NCI-H1092 (cell line): Measurements from ENCODE around the gene RENBP.

Source experiments
- DNase-seq: peaks from one replicate; lab custom pipeline; 2025; lab: John Stamatoyannopoulos, UW

Gene RENBP

DNA sequence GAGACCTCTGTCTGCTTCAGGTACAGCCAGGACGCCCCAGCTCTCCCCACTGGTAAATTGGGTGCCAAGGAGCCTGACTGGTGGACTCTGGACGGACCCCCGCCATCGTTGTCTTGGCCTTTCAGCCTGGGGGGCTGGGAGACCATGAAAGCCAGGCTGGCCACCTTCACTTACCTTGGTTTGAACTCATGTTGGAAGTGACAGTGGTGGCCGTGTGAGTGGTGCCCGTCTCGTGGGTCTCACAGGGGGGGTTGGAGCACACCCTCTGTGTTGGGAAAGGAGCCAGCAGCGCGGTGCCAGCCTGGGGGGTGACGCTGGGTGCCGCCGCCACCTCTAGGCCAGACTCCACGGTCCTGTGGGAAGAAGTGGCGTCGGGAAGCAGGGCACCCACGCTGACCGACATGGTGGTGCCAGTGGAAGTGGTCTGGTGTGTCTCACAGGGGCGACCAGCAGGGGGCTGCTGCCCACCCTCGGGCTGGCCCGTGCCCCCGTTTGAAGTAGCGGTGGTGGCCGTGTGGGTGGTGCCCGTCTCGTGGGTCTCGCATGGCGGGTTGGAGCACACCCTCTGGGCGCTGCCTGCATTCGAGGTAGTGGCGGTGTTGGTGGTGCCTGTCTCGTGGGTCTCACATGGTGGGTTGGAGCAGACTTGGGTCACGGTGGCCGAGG lies 9.6 kb upstream of the RENBP start:
- DNase-seq: no peak

DNA sequence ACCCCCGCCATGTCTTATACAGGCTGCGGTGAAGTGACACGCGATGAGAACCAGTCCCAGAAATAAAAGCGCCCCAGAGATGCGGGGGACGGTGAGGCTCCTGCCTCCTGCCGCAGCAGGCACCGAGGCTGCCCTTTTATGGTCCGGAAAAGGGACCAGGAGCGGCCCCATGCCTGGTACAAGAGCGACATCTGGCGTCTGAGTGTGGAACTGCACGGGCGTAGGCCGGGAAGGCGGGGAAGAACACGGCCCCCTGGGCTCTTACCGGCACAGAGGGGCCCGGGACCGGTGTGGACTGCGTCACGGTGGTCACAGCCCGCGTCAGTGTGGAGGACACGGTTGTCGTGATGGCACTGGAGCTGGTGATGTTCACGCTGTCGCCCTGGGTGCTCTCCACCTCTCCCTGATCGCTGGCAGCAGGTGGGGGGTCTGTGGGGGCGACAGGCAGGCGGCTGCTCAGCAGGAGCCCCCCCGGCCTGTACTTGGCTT lies 8.9 kb upstream of the RENBP start:
- peak; percentile 47 for DNase-seq

DNA sequence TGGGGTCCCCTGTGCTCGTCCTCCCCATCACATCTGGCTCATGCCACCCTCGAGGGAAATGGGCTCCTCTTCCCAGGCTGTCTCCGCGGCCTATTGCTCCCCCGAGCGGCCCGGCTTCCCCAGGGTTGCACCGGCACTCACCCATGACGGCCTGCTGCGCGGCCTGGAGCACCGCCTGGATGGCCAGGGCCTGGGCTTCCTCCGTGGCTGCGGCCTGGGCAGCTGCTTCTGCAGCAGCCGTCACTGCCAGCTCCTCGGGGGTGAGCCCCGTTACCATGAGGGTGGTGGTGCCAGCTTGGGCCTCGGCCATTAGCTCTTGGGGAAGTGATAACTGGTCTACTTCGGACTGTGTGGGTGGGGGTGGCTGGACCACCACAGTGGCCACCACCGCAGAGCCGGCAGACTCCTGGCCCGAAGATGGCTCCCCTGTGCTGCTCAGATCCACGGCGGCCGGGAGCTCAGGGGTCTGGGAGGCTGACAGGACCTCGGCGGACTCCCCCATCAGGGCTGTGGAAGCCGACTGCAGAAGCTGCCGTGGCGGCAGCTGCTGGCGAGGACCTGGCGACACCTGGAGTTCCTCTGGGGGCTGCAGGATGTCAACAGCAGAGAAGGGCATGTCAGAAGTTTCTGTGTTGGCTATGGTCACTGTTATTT lies 8.1 kb upstream of the RENBP start:
- DNase-seq: no peak

DNA sequence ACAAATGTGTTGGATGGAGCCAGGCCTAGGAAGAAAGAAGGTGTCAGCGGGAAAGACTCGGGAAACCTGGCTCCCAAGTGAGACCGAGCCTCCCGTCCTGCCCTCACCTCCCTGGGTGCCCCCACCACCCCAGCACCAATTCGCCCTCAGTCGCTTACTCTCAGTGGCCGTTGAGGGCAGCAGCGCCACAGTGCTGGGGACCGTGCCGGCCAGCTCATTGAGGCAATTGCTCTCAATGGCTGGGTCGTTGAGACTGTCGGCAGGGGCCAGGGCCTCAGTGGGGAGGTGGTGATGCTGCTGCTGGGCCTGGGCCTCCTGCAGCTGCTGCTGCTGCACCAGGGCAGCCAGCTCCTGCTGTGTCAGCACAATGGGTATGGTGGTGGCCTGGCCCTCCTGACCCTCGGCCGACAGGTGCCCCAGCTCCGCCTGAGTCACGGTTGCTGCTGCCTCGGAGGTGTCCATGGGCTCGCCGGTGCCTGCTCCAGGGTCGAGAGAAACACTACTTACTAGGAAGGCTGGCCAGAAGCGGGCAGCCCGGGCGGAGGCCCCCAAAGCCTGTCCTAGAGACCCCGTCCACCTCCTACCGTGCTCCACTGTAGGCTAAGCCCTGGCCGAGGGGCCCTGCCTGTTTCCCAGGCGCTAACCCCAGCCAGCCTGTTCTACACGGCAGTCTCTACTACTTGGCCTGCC lies 7.4 kb upstream of the RENBP start:
- DNase-seq: no peak

DNA sequence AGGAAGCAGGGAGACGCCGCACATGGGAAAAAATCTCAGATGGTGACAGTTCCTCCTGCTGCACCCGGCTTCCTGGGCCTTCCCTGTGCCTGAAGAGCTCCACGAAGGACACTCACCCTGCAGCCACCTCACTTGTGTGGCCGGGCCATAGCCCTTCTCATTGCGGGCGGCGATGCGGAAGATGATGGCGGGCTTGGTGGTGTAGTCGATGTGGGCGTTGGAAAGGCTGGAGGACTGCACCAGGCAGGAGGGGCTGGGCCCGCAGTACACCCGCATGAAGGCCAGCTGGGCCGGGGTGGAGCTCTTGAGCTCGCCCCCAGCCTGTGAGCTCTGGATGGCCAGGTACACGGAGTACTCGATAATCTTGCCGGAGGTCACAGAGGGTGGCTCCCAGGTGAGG lies 5.7 kb upstream of the RENBP start:
- DNase-seq: no peak

DNA sequence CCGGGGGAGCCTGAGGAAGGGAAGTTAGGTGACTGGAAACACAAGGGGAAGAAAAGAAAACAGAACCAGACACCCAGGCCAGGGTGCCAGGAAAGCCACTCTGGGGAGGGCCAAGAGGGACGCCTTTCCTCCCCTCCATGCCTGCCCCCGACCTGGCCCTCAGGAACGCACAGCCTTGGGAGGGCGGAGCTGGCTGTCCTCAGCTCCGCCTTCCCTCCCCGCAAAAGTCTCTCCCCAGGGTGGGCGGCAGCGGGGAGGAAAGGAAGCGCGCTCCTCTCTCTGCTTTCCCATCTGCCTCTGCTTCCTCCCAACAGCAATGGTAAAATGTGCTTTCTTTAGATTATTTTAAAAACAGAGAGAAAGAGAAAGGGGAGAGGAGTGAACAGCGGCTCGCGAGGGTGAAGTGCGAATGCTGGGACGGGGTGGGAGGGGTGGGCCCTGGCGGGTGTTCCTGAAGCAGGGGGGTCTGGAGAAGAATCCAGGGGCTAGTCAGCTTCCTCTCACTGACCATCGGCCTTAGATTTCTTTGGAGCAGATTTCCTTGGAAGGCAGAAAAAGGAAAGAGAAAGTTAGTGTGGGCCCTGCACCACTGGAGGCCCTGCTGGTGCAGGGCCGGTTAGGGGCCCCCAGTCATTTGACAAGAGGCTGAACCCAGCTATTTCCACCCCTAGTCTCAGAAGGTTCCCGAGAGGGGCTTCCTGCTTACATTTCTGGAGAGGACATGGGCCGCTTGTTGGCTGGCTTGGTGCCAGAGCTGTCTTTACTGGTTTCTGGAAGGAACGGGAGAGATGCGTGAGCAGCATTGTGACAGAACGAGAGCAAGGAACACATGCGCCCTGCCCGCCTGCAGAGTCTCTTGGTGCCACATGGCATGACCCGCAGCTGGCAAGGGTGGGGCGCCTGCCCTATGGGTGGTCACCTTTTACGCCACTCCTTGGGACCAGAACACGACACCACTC lies 4.7 kb upstream of the RENBP start:
- DNase-seq: no peak

DNA sequence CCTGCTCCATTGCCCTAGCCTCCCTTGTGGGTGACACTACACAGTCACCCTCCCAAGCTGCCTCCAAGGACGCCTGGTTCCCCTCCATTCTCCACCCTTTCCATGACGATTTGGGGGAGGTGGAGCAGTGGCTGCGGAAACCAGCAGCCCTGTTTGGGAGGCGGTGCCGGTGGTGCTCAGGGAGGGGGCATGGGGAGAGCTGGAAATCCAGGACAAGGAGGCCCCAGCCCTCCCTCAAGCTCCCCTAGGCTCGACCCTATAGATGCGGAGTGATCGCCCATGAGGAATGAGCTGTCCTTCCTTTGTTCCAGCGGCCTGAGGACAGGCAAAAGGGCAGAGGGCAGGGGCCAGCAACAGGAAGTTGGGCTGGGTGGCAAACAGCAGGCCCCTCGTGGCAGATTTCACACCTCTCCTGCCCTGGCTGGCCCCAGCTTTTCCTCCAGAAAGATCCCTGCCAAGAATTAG lies 3.6 kb upstream of the RENBP start:
- DNase-seq: no peak

DNA sequence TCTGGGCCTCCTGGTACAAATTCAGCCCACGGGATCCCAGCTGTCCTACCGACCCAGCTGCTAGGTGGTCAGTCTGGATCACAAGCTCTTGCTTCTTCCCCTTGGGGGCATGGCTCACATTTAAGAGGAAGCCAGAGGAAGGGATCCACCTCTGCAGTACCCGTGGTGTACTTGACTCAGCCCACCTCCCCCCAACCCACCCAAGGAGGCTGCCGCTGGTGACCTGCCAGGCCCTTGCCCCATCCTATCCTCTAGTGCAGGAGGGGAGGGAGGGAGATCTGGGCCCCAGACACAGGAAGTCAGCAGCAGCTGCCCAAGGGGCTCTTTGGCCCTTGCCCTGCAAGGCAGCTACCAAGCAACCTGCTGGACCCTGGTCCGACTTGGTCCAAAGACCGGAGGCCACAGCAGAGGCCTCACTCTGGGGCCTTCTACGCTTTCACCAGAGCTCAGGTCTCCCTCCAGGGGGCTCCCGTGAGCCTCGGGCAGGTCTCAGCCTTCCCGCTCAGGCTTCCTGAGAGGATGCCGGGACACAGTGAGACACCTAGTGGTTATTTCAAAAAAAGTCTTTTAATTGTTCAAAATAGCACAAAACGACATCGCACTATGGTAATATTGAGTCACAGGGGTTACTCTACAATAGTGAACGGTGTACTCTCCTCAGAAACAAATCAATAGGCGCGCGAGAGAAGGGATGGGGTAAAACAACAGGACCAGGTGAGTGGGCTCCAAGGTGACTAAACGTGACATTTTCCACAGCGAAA lies 2.7 kb upstream of the RENBP start:
- DNase-seq: peak; percentile 27

DNA sequence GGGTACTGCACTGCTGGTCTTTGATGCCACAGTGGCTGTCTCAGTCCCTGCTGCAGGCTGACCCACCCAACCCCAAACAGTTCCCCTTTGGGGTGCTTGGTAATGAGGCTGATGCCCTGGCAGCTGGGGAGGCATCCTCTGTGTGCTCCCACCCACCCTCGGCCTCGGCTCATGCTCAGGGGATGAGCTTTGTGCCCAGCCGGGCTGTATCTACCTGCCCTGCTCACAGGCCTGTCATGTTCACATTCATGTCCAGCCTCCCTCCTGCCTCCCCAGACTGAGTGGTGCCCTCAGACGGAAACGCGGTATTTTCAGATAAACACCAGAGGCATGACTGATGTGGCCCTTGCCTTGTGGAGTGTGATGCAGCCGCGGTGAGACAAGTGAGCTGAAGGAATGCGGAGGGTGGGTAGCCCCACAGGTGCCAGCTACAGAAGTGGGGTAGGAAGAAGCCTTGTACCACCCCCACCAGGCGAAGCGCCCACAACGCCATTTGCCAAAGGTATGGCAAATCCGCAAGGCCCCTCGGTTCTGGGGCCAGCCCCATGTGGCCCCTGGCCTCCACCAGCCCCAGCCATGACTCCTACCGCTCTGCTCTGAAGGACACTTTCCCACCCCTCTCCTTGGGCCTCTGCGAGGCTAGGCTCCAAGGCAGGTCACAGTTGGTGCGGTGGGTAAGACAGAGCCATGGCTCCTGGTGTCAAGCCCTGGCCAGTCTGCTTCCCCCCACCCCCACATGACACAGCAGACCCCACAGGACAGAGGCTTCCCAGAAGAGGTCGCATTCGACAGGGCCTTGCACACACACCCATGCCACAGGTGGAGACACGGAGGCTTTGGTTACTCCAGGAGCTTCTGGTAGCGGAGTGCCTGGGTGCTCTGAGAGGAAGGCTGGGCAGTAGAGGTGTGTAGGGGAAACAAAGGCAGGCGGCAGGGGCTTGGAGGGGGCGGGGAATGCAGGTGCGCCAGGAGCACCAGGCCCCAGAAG lies 1.8 kb upstream of the RENBP start:
- no peak for DNase-seq

DNA sequence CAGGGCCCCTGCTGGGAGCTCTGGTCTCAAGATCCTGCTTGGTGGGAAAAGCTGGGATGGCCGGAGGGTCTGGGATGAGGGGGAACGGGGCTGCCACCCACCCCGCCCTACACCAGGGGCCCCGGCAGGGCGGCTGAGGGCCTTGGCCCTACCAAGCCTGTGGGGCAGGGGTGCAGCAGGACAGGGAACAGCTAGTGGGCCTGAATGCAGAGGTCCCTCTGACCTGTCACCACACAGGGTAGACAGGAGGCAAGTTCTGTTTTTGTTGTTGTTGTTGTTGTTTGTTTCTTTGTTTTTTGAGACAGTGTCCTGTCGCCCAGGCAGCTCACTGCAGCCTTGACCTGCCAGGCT lies 332 bp upstream of the RENBP start:
- DNase-seq: no peak

DNA sequence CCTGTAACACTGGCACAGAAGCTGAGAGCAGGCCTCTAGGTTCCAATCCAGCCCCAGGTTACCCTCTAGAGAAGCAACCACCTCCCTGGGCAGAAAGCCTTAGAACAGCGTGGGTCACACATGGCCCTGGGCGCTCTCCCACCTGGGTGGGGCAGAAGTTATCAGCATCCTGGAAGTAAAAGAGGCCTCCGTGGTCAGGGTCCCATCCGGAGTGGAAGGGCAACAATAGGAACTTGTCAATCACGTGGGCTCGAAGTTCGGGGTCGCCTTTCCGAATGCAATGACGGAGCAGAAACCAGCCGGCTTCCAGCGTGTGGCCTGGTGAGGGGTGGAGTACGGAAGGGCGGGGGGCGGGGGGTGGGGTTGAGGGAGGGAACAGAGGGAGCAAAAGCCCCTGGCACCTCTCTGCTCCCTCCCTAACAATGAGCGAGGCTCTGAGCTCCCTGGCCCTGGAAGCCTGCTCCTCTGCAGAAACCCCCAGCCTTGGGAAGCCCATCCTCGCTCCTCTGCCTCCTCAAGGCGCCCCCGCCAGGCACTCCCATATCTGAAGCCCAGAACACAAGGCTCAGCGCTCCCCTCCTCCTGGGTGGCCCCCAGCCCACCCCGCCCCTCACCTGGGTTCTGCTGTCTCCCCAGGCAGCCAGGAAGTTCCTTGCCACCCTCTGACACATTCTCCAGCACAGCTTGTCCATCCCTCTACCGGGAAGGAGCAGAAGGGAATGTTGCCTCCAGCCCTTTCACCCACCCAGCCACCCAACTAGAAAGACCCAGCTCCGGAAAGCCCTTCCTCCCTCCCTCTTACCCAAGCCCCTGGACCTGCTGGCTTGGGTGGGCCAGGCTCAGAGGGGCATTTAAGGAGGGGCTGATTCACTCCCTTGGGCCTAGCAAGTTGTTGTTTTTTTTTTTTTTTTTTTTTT lies 2.8 kb downstream of the RENBP start:
- no peak for DNase-seq

DNA sequence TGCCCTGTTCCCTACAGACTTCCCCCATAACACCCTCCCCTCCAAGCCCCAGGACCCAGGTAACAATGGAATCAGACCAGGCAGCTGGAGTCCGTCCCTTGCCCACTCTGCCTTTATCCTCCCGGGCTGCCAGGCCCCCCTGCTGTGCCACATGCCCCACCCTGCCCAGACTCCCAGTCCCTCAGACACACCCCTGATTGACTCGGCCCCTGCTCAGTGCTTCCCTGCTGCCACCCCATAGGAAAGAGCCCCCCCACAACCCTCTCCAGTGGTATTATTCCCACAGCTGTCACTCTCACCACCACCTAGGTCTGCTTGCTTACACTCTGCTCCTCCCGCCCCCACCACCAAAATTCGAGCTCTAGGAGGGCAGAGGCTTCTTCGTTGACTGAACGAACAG lies 4.9 kb downstream of the RENBP start:
- no peak for DNase-seq

DNA sequence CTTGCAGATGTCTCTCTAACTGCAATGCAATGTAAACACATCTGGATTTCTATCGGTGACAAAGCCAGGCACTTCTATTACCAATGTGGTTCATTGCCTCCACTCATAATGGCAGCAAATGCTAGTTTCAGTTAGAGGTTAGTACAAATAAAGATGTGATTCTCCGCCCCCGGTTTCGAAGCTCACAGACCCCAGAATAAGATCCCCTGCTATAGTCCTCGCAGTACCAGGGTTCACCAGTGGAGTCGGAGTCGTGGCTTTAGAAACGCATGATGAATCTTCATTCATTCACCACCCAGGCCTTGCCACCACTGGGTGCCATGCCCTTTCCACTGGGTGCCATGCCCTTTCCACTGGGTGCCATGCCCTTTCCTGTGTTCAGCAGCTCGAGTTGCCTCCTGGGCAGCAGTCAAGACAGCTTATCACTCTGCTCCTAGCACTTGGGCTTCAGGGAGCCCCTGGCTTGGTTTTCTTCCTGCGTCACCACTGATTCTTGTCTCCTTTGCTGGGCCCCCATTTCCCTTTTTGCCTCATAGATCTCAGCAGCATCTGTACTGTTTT lies 6.1 kb downstream of the RENBP start:
- no peak for DNase-seq

DNA sequence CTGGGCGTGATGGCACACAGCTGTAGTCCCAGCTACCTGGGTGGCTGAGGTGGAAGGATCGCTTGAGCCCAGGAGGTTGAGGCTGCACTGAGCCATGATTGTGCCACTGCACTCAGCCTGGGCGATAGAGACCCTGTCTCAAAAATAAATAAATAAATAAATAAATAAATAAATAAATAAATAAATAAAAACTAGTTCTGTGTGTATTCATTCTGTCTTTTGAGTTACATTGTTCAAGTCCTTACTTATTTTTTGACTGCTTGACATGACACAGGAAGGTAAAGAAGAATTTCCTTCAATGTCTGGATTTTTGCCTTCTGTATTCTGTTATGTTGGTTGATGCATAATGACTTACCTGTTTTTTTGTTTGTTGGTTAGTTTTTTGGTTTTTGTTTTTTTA lies 7.4 kb downstream of the RENBP start:
- DNase-seq: no peak

DNA sequence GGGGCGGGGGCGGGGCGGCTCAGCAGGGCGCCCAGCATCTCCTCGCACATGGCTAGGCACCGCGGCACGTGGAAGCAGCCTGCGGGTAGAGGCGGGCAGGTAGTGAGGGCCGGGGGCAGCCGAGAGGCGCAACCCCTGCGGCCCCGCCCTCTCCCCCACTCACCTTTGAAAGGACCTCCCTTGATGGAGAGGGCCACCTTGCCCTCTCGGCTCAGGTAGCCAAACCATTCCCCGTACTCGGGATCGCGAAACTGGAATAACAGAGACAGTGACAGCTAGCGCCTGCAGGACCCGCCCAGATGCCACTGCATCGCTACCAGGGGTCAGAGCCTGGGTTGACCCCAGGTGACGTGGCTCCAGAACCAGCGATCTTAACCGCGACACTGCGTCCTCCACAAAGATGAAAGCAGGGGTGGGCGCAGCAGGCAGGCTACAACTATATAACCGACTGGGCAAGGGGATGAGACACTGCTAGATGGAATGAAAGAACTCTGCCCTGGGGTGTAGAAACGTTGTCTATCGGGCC lies 9.1 kb downstream of the RENBP start:
- no peak for DNase-seq

DNA sequence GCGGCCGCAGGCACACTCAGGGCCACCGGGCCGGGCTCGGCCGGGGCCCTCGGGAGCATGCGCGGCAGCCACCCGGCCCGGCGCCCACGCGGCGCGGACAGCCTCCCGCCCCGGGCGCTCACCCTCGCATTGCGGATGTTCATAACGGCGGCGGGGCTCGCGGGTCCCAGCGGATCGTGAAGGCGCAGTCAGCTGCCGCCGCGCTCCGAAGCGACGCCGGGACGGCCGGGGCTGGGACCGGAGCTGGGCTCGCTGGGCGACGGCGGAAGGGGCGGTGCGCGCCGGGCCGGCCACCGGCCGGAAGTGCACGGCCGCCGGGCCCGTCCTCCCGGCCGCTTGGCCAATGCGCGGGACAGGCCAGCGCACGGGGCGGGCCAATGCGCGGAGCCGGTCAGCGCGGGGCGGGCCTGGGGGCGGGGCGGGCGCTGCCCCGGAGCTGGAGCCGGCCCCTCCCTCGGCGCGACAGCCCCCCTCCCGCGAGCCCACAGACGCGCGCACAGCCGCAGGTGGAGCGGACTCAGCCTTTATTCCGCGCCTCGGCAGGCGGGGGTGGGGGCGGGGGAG lies 9.6 kb downstream of the RENBP start, which contains the start of gene NAA10:
Gene NAA10 (minus strand): TSS at position 276 of the 564 bp plus-strand sequence. CDS start 133 bp downstream, at position 143.
- peak; percentile 72 for DNase-seq

DNA sequence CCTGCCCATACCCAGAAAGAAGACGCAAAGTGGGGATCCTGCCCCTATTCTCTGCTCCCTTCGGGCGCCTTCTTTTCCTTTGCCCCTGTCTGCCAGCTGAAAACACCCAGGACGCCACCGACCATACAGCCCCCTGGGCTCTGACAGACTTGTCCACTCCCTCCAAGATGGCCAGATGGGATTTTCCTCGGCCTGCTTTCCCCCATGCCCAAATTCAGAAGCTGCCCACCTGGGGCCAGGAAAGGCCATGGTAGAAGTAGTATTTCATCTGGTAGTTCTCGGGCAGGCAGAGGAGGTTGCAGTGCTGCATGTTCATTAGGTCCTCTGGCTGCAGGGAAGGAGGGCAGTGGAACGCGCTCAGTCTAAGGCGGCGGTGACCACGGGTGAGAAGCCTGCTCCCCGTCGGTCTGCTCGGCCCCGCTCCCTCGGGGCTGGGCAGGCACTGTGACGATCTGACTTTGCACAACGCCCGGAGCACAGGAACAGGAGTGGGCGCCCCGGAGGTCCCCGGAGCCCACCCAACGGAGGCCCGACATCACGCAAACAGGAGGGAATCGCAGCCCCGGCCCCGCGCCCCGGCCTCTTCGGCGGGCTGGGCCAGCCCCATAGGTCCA lies 10.2 kb downstream of the RENBP start:
- no peak for DNase-seq
